AG10803 (cell line): ENCODE measurements around the gene MYCBPAP.

Source experiments
- DNase-seq: peaks from one replicate; pipeline ENCODE4 v3.0.0; 2010; ENCODE audit warnings: low read depth
- H3K4me3 ChIP-seq: 2 replicates; pipeline ENCODE4 v1.5.1; 2011; ENCODE audit warnings: mild to moderate bottlenecking, low read length, control low read depth
- TF ChIP-seq, protein P1 (sequence below): conservative IDR thresholded peaks from 2 replicates; pipeline ENCODE4 v1.5.1; 2011; ENCODE audit warnings: mild to moderate bottlenecking, low read length, control low read depth, inconsistent platforms

MYCBPAP gene

DNA sequence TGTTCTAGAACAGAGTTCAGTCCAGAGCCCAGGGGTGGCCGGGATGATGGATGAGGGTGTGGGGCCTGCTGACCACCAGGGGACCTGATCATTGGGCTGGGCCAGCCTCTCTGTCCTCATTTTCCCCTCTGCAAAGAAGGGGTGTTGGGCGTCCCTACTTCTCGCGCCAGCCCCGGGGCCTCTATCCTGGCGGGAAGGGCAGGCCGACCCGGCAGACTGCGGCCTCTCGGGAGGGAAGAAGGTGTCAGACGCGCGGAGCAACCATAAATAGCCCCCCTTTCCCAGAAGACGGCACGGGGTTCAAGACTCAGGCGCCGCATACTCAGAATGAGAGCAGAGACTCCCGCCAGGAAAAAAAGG lies 50.3 kb downstream of the MYCBPAP start:
- TF ChIP-seq, protein P1, sequence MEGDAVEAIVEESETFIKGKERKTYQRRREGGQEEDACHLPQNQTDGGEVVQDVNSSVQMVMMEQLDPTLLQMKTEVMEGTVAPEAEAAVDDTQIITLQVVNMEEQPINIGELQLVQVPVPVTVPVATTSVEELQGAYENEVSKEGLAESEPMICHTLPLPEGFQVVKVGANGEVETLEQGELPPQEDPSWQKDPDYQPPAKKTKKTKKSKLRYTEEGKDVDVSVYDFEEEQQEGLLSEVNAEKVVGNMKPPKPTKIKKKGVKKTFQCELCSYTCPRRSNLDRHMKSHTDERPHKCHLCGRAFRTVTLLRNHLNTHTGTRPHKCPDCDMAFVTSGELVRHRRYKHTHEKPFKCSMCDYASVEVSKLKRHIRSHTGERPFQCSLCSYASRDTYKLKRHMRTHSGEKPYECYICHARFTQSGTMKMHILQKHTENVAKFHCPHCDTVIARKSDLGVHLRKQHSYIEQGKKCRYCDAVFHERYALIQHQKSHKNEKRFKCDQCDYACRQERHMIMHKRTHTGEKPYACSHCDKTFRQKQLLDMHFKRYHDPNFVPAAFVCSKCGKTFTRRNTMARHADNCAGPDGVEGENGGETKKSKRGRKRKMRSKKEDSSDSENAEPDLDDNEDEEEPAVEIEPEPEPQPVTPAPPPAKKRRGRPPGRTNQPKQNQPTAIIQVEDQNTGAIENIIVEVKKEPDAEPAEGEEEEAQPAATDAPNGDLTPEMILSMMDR, result no peak
- DNase-seq, result no peak
- no peak overlapping the region for H3K4me3 ChIP-seq

DNA sequence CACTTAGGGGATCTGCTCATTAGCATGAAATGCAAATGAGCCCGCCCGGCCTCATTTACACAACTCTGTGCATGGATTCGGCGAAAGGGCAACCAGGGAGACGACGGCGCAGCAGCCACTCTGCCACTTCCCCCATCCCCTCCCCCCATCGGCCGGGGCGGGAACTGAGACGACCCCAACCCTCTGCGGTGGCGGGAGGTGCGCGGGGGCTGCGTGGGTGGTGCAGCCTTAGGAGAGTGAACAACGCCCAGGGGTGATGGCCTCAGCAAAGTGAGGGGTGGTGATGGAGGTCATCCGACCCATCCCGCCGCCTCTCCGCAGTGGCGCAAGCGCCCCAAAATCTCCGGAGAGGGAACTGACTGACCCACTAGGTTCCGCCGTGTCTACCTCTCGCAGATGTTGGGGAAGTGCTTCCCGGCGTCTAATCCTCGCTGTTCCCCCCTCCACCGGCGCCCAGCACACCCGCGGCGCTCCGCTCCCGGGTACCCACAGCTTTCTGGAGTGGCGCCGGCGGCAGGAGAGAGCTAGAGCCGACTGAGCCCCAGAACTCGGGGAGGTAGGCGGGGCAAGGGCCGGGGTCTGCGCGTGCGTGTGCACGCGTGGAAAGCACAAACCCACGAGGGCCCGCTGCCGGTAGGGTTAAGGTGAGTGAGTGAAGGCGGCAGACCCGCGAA lies 50.8 kb downstream of the MYCBPAP start:
- TF ChIP-seq, protein P1, result no peak
- DNase-seq, result no peak
- peak overlapping the region; percentile 54 for H3K4me3 ChIP-seq

DNA sequence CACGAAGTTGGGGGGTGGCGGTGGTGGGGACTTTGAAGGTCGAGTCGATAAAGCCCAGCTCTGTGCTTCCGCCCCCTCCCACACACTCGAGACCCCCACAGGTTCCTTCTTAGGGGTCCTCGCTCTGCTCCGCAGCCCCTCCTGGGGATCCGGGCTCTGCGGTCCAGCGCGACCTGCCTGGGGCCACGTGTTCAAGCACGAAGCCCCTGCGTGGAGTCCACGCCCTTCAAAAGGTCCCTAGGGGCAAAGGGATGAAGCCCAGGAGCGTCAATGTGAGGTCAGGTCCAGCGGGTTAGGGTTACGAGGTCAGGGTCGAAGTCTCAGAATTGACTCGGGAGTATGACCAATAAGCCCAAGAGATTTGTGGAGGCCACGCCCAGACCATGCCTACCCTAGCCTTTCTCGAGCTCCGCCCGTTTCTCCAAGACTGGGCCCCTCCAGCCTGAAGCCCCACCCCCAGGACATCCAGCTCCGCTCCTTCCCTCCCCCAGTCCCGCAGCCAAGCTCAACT lies 51.5 kb downstream of the MYCBPAP start:
- TF ChIP-seq, protein P1, result no peak
- H3K4me3 ChIP-seq, result peak overlapping the region; percentile 54
- DNase-seq, result peak; percentile 43

DNA sequence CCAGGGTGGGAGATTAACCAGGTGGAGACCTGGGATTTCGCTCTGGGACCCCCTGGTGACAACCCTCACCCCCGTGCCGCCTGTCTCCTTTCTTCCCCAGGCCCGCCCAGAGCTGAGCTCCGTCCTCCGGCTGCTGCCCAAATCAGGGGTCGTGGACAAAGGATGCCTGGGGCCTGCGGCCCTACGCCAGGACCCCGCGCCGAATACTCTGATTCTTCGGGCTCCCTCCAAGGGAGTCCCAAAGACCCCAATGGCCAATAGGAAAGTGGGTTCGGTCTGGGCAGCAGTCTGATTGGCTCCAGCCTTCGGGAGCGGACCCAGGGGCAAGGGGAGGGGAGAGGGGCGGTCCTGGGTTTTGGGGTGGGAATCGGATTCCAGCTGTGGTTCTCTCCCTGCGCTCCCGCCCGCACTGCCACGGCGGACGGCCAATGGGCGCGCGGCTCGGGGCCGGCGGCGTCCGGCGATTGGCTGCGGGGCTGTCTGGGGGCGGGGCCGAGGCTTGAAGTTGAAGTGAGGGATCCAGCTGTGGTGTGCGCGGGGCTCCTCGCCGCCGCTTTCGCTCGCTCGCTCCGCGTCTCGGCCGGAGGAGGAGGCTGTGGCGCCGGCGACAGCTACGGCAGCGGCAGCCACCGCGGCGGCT lies 52.1 kb downstream of the MYCBPAP start, which contains the start of gene CACNA1G:
CACNA1G (plus strand) TSS at position 531 of the 640 bp plus-strand sequence. CDS start 745 bp downstream, outside the sequence.
- DNase-seq, result peak; percentile 77
- H3K4me3 ChIP-seq, result peak within 1 kb of the TSS; percentile 54
- TF ChIP-seq, protein P1, result no peak

DNA sequence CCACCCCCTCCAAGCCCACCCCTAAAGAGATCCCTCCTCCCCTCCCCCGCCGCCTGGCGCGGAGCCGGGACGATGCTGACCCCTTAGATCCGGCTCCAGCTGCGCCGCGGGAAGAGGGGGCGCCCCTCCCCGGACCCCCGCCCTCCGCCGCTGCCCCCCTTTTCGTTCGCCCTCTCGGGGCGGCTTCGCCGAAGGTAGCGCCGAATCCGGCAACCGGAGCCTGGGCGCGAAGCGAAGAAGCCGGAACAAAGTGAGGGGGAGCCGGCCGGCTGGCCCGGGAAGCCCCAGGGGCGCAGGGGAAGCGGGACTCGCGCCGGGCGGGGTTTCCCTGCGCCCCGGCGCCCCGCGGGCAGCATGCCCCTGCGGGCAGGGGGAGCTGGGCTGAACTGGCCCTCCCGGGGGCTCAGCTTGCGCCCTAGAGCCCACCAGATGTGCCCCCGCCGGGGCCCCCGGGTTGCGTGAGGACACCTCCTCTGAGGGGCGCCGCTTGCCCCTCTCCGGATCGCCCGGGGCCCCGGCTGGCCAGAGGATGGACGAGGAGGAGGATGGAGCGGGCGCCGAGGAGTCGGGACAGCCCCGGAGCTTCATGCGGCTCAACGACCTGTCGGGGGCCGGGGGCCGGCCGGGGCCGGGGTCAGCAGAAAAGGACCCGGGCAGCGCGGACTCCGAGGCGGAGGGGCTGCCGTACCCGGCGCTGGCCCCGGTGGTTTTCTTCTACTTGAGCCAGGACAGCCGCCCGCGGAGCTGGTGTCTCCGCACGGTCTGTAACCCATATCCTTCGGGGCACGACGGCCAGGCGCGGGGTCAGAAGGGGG lies 52.9 kb downstream of the MYCBPAP start:
- TF ChIP-seq, protein P1, result no peak
- DNase-seq, result no peak
- peak overlapping the region; percentile 36 for H3K4me3 ChIP-seq

DNA sequence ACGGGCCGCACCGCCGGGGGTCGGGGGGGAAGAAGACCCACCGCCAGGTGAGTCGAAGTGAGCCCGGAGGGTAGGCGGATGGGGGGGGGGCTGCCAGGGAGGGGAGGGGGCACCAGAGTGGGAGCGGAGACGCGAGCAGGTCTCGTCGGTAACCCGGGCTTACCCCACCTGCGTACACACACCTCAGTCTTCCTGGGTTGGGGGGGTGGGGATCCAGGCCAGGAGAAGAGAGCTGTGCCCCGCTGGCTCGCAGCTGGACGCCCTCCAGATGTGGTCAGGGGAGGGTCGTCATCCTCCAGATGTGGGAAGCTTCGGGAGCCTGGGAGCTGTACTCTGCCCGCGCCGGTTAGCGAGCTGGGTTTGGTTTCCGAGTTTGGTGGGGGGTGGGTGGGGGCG lies 53.5 kb downstream of the MYCBPAP start:
- H3K4me3 ChIP-seq, result peak overlapping the region; percentile 26
- DNase-seq, result no peak

More for the DNA sequence above, 53.5 kb downstream of the MYCBPAP start:
- TF ChIP-seq, protein P1, result no peak
